ENCODE results near the gene MGAT4D. TPM values are rescaled to one million over a fixed set of nuclear protein-coding genes. Genes with fewer than 3 reads are reported as not detected.

Gene MGAT4D
- total RNA-seq, 4 donors from 2014 or later = not detected

GRCh38 chr4:140485939-140486338 is 12.2 kb downstream of the MGAT4D start:
- Histone ChIP-seq H3K27me3 (no peaks in the 10 kb centered on the region), H3K4me3 (no peak overlapping the region), H3K27ac (no peak overlapping the region), H3K4me1 (no peaks in the 10 kb centered on the region), H3K9me3 (peaks cover 0 to 4% (median 0%) of the 10 kb centered on the region in 4 donors), H3K36me3 (no peaks in the 10 kb centered on the region)
- DNase-seq = no peak
- TF ChIP-seq CTCF (IDR thresholded peaks at IDR 0.05) (no peak), POLR2A (IDR thresholded peaks at IDR 0.05) (no peak)

GRCh38 chr4:140483445-140483844 is 14.6 kb downstream of the MGAT4D start:
- Histone ChIP-seq H3K36me3 (no peaks in the 10 kb centered on the region), H3K4me3 (no peak overlapping the region), H3K27me3 (no peaks in the 10 kb centered on the region), H3K9me3 (peaks cover 0 to 4% (median 0%) of the 10 kb centered on the region in 4 donors), H3K4me1 (no peaks in the 10 kb centered on the region), H3K27ac (no peak overlapping the region)
- TF ChIP-seq POLR2A (IDR thresholded peaks at IDR 0.05) (no peak), CTCF (IDR thresholded peaks at IDR 0.05) (no peak)
- no peak for DNase-seq

GRCh38 chr4:140472156-140472555 is 25.9 kb downstream of the MGAT4D start:
- no peaks in the 10 kb centered on the region for H3K36me3 ChIP-seq
- no peak for DNase-seq
- TF ChIP-seq CTCF (IDR thresholded peaks at IDR 0.05) = no peak
- TF ChIP-seq POLR2A (IDR thresholded peaks at IDR 0.05) = no peak
- no peak overlapping the region for H3K4me3 ChIP-seq
- no peaks in the 10 kb centered on the region for H3K4me1 ChIP-seq
- H3K27me3 ChIP-seq = no peaks in the 10 kb centered on the region
- no peaks in the 10 kb centered on the region for H3K9me3 ChIP-seq
- H3K27ac ChIP-seq = no peak overlapping the region

- no peaks in the 10 kb centered on the region for H3K36me3 ChIP-seq
- TF ChIP-seq CTCF (IDR thresholded peaks at IDR 0.05) (no peak), POLR2A (IDR thresholded peaks at IDR 0.05) (no peak)
- H3K9me3 ChIP-seq = no peaks in the 10 kb centered on the region
- no peak for DNase-seq
- no peaks in the 10 kb centered on the region for H3K4me1 ChIP-seq
- H3K27ac ChIP-seq = no peak overlapping the region
- H3K27me3 ChIP-seq = no peaks in the 10 kb centered on the region
- H3K4me3 ChIP-seq = no peak overlapping the region
Measured at GRCh38 chr4:140469791-140470733, 28.0 kb downstream of the MGAT4D start.

GRCh38 chr4:140466146-140466545 is 31.9 kb downstream of the MGAT4D start:
- Histone ChIP-seq H3K9me3 (no peaks in the 10 kb centered on the region), H3K4me3 (no peak overlapping the region), H3K4me1 (peaks cover 0 to 3% (median 0%) of the 10 kb centered on the region in 4 donors), H3K36me3 (no peaks in the 10 kb centered on the region), H3K27ac (no peak overlapping the region), H3K27me3 (no peaks in the 10 kb centered on the region)
- no peak for DNase-seq
- TF ChIP-seq CTCF (IDR thresholded peaks at IDR 0.05) = no peak
- no peak for TF ChIP-seq POLR2A (IDR thresholded peaks at IDR 0.05)
